Measurements from ENCODE around the gene TLCD3A.

- TF ChIP-seq POLR2AphosphoS5 (IDR thresholded peaks at IDR 0.05; ENCODE audit: low read depth, low read length) (no peak), POLR2A (IDR thresholded peaks at IDR 0.05; ENCODE audit: low read depth, low read length) (no peak), TAF1 (IDR thresholded peaks at IDR 0.05; ENCODE audit: borderline replicate concordance, low read depth, low read length) (no peak)
Observed at GRCh38 chr17:705863-706262, 26.5 kb upstream of the TLCD3A start.
